GM18526 (cell line): ENCODE results near the gene ADAMTS6.

ENCODE experiments used
- POLR2A ChIP-seq: IDR thresholded peaks from 3 replicates; pipeline ENCODE4 v1.6.1; 2011; ENCODE audit not compliant: insufficient read length; ENCODE audit errors: extremely low read depth

ADAMTS6 gene

GRCh38 chr5:65341835-65342234 is 139.9 kb downstream of the ADAMTS6 start:
- no peak for TF ChIP-seq POLR2A

GRCh38 chr5:65338606-65339151 is 143.0 kb downstream of the ADAMTS6 start:
- TF ChIP-seq POLR2A, result no peak

- TF ChIP-seq POLR2A, result no peak
Measured at GRCh38 chr5:65334077-65334476, 147.6 kb downstream of the ADAMTS6 start.

- TF ChIP-seq POLR2A, result no peak
Measured at GRCh38 chr5:65332591-65332990, 149.1 kb downstream of the ADAMTS6 start.

- no peak for TF ChIP-seq POLR2A
Measured at GRCh38 chr5:65329266-65329665, 152.5 kb downstream of the ADAMTS6 start.

GRCh38 chr5:65327582-65327981 is 154.1 kb downstream of the ADAMTS6 start:
- TF ChIP-seq POLR2A, result no peak

- no peak for TF ChIP-seq POLR2A
Measured at GRCh38 chr5:65326922-65327321, 154.8 kb downstream of the ADAMTS6 start.

- TF ChIP-seq POLR2A, result no peak
Measured at GRCh38 chr5:65324226-65324625, 157.5 kb downstream of the ADAMTS6 start.

- TF ChIP-seq POLR2A, result no peak
Measured at GRCh38 chr5:65320250-65320649, 161.5 kb downstream of the ADAMTS6 start.

GRCh38 chr5:65307931-65308330 is 173.8 kb downstream of the ADAMTS6 start:
- no peak for TF ChIP-seq POLR2A

- TF ChIP-seq POLR2A, result no peak
Measured at GRCh38 chr5:65307088-65307487, 174.6 kb downstream of the ADAMTS6 start.

GRCh38 chr5:65305913-65306312 is 175.8 kb downstream of the ADAMTS6 start:
- TF ChIP-seq POLR2A, result no peak

GRCh38 chr5:65299861-65300260 is 181.9 kb downstream of the ADAMTS6 start:
- no peak for TF ChIP-seq POLR2A

GRCh38 chr5:65296067-65296466 is 185.7 kb downstream of the ADAMTS6 start:
- TF ChIP-seq POLR2A, result no peak

GRCh38 chr5:65292196-65292595 is 189.5 kb downstream of the ADAMTS6 start:
- no peak for TF ChIP-seq POLR2A

GRCh38 chr5:65290677-65291076 is 191.0 kb downstream of the ADAMTS6 start:
- TF ChIP-seq POLR2A, result no peak

- no peak for TF ChIP-seq POLR2A
Measured at GRCh38 chr5:65288657-65289056, 193.1 kb downstream of the ADAMTS6 start.
